ENCODE measurements around the gene AFAP1.
A peak's percentile ranks its signal among the peaks of the same experiment; 100 is the strongest.

Gene AFAP1

DNA sequence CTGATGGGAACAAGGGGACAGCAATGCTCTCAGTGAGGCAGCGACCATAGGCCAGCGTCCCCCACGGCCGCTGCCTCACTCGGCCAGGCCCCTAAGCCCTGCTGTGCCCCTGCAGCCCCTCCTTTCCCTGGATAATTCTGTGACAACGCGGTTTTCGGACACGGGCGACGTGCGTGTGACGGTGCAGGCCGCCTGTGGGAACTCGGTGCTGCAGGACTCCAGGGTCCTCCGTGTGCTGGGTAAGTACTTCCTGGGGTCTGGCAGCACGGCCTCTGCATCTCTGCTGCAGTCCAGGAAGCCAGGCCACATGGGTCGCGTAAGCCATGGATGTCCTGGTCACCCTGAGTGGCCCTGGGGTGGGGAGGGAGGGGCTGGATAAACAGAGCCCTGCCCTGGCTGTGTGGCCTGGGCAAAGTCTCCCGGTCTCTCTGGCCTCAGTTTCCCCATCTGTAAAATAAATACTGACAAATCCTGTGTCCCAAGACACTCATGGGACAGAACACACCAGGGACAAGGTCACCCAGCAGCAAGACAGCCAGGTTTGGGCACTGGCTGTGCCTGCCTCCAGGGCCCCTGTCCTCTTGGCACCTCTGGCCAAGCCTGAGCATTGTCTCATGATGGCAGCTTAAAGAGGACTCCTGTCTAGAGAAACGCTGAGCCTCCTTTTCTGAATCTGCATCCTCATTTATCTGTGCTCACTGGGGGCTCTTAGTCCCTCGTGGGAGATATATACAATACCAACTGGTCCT, 212.8 kb downstream of the AFAP1 start:
- DNase-seq (ENCODE audit: low spot score): no peak
- TF ChIP-seq, protein P1, sequence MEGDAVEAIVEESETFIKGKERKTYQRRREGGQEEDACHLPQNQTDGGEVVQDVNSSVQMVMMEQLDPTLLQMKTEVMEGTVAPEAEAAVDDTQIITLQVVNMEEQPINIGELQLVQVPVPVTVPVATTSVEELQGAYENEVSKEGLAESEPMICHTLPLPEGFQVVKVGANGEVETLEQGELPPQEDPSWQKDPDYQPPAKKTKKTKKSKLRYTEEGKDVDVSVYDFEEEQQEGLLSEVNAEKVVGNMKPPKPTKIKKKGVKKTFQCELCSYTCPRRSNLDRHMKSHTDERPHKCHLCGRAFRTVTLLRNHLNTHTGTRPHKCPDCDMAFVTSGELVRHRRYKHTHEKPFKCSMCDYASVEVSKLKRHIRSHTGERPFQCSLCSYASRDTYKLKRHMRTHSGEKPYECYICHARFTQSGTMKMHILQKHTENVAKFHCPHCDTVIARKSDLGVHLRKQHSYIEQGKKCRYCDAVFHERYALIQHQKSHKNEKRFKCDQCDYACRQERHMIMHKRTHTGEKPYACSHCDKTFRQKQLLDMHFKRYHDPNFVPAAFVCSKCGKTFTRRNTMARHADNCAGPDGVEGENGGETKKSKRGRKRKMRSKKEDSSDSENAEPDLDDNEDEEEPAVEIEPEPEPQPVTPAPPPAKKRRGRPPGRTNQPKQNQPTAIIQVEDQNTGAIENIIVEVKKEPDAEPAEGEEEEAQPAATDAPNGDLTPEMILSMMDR (IDR thresholded peaks at IDR 0.05; ENCODE audit: extremely low read depth, missing control alignments): no peak

DNA sequence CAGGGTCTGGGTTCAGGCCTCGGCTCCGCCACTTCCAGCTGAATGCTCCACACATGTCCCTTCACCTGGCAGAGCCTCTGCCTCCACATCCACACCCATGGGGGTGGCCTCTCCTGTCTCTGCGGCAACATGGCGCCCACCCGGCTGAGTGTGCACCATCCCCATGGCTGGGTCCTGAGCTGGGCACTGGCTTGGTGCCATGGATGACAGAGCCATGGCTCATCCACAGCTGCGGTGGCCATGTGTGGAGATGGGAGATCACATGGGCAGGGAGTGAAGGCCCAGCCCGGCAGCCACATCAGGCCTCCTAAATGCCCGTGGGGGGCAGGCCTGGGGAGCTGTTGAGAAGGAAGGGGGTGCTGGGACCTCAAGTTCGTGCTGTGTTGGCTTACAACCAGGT, 213.7 kb downstream of the AFAP1 start:
- TF ChIP-seq, protein P1 (IDR thresholded peaks at IDR 0.05; ENCODE audit: extremely low read depth, missing control alignments): no peak
- no peak for DNase-seq (ENCODE audit: low spot score)

DNA sequence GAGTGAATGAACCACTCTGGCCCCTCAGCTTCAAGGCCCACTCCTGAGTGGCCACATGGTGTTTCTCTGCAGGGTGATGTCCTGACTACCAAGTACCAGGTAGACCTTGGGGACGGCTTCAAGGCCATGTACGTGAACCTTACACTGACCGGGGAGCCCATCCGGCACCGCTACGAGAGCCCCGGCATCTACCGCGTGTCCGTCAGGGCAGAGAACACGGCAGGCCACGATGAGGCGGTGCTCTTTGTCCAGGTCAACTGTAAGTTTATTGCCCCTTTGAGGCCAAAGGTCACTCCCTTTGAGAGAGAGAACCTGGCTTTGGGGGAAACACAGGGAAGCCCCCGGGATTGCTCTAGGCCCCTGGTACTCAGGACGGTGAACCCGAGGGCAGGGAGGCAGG, 216.0 kb downstream of the AFAP1 start:
- DNase-seq (ENCODE audit: low spot score): no peak
- TF ChIP-seq, protein P1 (IDR thresholded peaks at IDR 0.05; ENCODE audit: extremely low read depth, missing control alignments): no peak

DNA sequence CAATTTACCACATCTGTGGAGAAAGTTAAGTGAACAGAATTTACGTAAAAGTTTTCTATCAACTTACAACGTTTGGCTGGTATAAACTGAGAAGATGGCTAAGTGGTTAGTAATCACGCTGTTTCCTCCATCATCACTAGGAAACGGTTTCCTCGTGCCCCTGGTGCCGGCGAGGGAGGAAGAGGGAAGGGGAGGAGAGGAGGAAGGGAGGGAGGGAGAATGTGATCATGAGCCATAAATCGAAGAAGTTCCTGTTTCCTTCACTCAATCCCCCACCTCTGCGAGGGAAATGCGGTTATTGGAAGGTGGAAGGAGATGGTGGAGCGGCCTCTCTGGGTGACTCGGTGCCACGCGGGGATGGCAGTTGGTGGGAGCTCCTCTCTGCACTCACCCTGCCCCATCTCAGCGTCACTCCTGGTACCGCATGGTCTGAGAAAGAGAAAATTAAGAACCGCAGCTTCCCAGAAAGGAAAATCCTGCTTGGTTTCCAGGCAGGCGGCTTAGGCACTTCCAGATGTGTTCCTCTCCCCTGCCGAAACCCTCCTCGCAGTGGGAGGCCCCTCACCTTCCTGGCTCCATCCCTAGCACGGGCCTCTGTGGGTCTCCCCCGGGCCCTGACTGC, 216.8 kb downstream of the AFAP1 start:
- TF ChIP-seq, protein P1 (IDR thresholded peaks at IDR 0.05; ENCODE audit: extremely low read depth, missing control alignments): no peak
- no peak for DNase-seq (ENCODE audit: low spot score)

DNA sequence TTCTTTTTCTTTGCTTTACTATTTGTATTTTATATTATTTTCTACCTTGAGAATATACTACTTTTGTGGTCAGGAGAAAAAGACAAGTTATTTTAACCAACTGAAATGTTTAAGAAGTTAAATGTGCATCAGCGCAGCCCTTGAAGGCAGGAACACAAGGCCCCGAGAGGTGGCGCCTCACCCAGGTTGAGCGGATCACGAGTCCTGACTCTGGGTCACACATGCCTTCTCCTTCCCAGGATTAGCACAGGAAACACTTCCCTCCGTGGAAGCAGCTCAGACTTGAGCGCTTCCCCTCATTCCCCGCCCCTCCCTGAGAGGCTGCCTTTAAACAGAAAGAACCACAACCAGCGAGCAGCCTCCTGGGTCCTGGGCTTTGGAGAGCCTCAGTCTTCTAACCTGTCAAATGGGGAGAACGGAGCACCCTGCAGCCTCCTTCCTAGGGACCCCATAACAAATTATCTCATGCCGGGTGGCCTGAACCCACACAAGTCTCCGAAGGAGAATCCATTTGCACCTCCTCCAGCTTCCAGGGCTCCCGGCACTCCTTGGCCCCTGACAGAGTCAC, 217.6 kb downstream of the AFAP1 start:
- TF ChIP-seq, protein P1 (IDR thresholded peaks at IDR 0.05; ENCODE audit: extremely low read depth, missing control alignments): no peak
- DNase-seq (ENCODE audit: low spot score): no peak

DNA sequence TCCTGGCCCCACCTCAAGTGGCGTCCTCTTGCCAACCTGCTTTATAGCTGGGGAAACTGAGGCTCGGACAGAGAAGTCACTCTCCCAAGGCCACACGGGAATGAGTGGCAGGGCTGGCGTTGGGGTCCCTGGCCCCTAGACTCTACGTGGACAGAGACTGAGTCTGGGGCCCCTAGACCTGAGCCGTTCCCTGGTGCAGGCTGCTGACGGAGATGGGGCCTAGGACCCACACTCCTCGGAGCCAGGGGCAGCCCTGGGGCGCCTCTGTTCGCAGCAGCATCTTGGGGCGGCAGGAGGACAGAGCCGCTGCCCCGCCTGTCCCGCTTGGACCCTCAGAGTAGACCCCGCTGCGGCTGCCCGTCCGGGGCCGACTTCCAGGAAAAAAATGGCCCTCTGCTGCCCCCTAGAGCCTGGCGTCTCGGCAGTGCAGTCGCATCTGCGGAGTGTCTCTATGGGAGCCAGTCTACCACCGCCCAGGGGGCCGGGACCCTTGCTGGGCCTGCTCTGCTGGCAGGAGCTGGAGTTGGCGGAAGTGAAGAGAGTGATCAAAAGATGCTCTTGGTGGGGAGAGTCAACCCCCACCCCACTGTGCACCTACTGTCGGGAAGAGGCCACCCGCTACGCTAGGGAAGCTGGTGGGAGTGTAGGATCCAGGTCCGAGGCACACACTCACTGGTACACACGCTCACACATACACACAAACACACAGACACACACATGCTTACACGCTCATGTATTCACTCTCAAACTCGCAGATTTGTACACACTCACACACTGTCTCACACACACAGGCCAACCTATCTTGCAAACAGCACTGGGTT, 220.1 kb downstream of the AFAP1 start:
- peak; percentile 80 for DNase-seq (ENCODE audit: low spot score)
- TF ChIP-seq, protein P1 (IDR thresholded peaks at IDR 0.05; ENCODE audit: extremely low read depth, missing control alignments): peak; percentile 74
